ENCODE data around the gene GMDS. TPM values are rescaled to one million over a fixed set of nuclear protein-coding genes. Genes with fewer than 3 reads are reported as not detected.

GMDS gene
- total RNA-seq, 1 donor from 2014 or later, result 7.2 TPM

GRCh38 chr6:1613346-1613687 lies 632.1 kb downstream of the GMDS start:
- H3K4me1 ChIP-seq, result peaks cover 54% of the 10 kb centered on the region

GRCh38 chr6:1612974-1613306 lies 632.5 kb downstream of the GMDS start:
- Histone ChIP-seq H3K4me1 (peaks cover 58% of the 10 kb centered on the region), H3K36me3 (no peaks in the 10 kb centered on the region), H3K27ac (replicated peaks) (peak overlapping the region; percentile 91), H3K27me3 (ENCODE audit: low read depth) (peaks cover 92% of the 10 kb centered on the region), H3K9me3 (replicated peaks) (no peaks in the 10 kb centered on the region), H3K4me3 (peak overlapping the region; percentile 77)
- DNase-seq, result no peak
- no peak for TF ChIP-seq CTCF (IDR thresholded peaks at IDR 0.05; ENCODE audit: borderline replicate concordance)
- intact Hi-C loops (cut with micrococcal nuclease), result no loop called here

More at GRCh38 chr6:1613346-1613687, 632.1 kb downstream of the GMDS start:
- no peaks in the 10 kb centered on the region for H3K36me3 ChIP-seq
- TF ChIP-seq CTCF (IDR thresholded peaks at IDR 0.05; ENCODE audit: borderline replicate concordance), result no peak
- no peak for DNase-seq
- peaks cover 92% of the 10 kb centered on the region for H3K27me3 ChIP-seq (ENCODE audit: low read depth)
- intact Hi-C loops (cut with micrococcal nuclease), result no loop called here
- H3K27ac ChIP-seq (replicated peaks), result peak overlapping the region; percentile 91
- H3K9me3 ChIP-seq (replicated peaks), result no peaks in the 10 kb centered on the region
- H3K4me3 ChIP-seq, result peak overlapping the region; percentile 77

- no peak for DNase-seq
- intact Hi-C loops (cut with micrococcal nuclease), result no loop called here
- H3K4me1 ChIP-seq, result peaks cover 63% of the 10 kb centered on the region
- H3K4me3 ChIP-seq, result peak overlapping the region; percentile 77
- H3K27me3 ChIP-seq (ENCODE audit: low read depth), result peaks cover 92% of the 10 kb centered on the region
- H3K36me3 ChIP-seq, result no peaks in the 10 kb centered on the region
- no peak for TF ChIP-seq CTCF (IDR thresholded peaks at IDR 0.05; ENCODE audit: borderline replicate concordance)
- H3K27ac ChIP-seq (replicated peaks), result peak overlapping the region; percentile 91
- H3K9me3 ChIP-seq (replicated peaks), result no peaks in the 10 kb centered on the region
Observed at GRCh38 chr6:1612299-1612973, 633.0 kb downstream of the GMDS start.

- Histone ChIP-seq H3K9me3 (replicated peaks) (no peaks in the 10 kb centered on the region), H3K27ac (replicated peaks) (peak overlapping the region; percentile 91), H3K4me3 (peak overlapping the region; percentile 77), H3K36me3 (no peaks in the 10 kb centered on the region), H3K4me1 (peaks cover 70% of the 10 kb centered on the region), H3K27me3 (ENCODE audit: low read depth) (peaks cover 92% of the 10 kb centered on the region)
- no peak for DNase-seq
- TF ChIP-seq CTCF (IDR thresholded peaks at IDR 0.05; ENCODE audit: borderline replicate concordance), result no peak
- intact Hi-C loops (cut with micrococcal nuclease), result no loop called here
Observed at GRCh38 chr6:1611572-1612298, 633.7 kb downstream of the GMDS start.

GRCh38 chr6:1611322-1611571 lies 634.2 kb downstream of the GMDS start:
- intact Hi-C loops (cut with micrococcal nuclease), result no loop called here
- H3K9me3 ChIP-seq (replicated peaks), result no peaks in the 10 kb centered on the region
- H3K4me3 ChIP-seq, result peak overlapping the region; percentile 77
- peak; percentile 18 for TF ChIP-seq CTCF (IDR thresholded peaks at IDR 0.05; ENCODE audit: borderline replicate concordance)
- H3K27ac ChIP-seq (replicated peaks), result peak overlapping the region; percentile 91
- peaks cover 71% of the 10 kb centered on the region for H3K4me1 ChIP-seq
- peaks cover 92% of the 10 kb centered on the region for H3K27me3 ChIP-seq (ENCODE audit: low read depth)
- no peaks in the 10 kb centered on the region for H3K36me3 ChIP-seq
- DNase-seq, result no peak

Measured in left ventricle myocardium inferior (tissue), 1 donor.